HG03378 (cell line): ENCODE measurements around the gene MAN2A2.

ENCODE experiments used
- ATAC-seq: cut with Tn5 transposase; IDR thresholded peaks from one replicate; pipeline ENCODE4 v1.9.1; 2021; ENCODE audit warnings: mild to moderate bottlenecking, moderate library complexity; ENCODE audit not compliant: unreplicated experiment

Gene MAN2A2

DNA sequence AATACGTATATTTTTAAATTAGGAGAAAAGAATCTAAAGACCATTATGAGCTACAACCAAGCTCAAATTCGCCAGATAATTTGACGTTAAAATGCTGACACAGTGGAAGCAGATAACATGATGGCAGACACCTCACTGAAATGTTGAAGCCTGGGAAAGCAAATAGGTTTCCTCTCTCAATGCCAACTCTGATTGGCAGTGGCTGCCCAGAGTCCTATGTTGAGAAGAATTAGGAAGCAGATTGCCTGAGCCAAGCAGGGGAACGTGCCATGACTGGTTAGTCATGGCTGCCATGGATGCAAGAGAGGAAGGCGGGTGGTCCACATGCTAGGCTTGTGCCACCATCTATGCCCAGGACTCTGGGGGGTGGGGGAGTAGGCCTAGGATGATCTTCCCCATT, 35.2 kb downstream of the MAN2A2 start:
- no peak for ATAC-seq

DNA sequence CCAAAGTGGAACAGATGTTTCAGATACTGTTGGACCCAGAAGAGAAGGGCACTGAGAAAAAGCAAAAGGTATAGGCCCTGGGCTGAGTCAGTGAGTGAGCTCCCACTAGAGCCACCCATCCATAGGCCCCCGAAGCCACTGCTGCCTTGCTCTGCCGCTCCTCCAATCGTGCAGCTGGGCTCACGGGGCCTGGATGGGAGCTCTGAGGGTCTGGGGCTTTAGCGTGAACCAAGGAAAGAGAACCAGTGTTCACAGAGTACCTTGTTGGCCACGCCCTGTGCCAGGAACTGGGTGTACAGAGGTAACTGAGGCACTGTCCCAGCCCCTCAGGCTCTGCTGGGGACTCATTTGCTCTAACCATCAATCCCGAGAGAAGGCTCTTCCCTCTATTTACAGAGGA, 36.7 kb downstream of the MAN2A2 start:
- ATAC-seq, result no peak

DNA sequence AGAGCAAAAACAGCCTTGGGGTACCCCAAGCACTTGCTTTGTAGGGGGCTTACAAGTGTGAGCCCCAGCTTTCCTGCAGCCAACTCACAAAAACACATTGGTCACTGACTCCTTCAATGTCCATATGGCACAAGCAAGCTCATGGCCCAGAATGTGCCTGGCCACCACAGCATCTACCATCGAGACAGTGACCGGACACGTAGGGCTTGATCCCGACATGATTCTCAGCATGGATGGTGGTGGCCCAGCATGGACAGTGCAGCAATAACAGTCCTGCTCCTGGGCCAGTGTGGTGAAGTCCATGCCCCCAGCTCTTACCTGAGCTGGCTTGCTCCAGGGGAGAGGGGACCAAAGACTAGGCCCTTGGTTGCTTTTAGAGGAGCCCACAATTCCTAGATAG, 37.9 kb downstream of the MAN2A2 start:
- ATAC-seq, result no peak

DNA sequence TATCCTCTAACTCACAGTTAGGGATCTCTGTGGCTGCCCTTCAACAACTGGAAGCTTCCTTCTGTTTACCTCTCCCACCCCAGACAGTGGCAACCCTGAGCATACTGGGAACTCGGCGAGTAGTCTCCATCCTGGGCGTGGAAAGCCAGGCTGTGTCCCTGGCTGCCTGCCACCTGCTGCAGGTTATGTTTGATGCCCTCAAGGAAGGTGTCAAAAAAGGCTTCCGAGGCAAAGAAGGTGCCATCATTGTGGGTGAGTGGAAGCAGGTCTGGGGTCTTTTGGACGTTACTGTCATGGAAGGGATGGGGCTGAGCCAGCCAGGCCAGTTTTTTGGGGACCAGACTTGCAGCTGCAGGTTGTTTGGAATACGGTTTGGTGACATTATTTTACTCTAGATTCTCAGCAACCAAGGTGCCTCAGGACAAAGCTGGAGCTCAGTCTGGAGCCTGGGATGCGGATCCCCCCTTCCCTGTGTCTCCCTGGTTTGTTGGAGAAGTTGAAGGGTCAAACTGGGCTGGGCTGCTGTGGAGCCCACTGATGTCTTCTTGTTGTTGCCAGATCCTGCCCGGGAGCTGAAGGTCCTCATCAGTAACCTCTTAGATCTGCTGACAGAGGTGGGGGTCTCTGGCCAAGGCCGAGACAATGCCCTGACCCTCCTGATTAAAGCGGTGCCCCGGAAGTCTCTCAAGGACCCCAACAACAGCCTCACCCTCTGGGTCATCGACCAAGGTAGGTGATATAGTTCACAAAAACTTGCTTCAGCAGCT, 39.4 kb downstream of the MAN2A2 start:
- no peak for ATAC-seq

DNA sequence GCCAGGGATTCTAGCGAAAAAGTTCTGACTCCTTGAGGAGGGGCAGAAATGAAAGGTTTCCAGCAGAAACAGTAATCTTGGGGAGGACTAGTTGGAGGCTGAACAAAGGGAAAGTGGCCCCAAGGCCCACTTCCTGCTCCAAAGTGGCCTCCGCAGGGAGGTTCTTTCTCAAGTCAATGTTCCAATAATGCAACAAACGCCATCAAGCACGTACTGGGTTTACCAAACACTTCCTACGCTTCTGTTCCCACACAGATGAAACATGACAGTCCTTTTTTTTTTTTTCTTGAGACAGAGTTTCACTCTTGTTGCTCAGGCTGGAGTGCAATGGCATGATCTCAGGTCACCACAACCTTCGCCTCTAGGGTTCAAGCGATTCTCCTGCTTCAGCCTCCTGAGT, 42.0 kb downstream of the MAN2A2 start:
- ATAC-seq, result no peak

DNA sequence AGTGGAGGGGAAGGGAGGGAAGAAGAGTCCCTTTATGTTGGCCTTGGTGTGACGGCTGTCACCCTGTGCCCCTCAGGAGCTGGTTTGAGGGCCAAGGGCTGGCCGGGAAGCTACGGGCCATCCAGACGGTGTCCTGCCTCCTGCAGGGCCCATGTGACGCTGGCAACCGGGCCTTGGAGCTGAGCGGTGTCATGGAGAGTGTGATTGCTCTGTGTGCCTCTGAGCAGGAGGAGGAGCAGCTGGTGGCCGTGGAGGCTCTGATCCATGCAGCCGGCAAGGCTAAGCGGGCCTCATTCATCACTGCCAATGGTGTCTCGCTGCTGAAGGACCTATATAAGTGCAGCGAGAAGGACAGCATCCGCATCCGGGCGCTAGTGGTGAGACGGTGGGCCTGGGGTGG, 43.4 kb downstream of the MAN2A2 start:
- ATAC-seq, result no peak

DNA sequence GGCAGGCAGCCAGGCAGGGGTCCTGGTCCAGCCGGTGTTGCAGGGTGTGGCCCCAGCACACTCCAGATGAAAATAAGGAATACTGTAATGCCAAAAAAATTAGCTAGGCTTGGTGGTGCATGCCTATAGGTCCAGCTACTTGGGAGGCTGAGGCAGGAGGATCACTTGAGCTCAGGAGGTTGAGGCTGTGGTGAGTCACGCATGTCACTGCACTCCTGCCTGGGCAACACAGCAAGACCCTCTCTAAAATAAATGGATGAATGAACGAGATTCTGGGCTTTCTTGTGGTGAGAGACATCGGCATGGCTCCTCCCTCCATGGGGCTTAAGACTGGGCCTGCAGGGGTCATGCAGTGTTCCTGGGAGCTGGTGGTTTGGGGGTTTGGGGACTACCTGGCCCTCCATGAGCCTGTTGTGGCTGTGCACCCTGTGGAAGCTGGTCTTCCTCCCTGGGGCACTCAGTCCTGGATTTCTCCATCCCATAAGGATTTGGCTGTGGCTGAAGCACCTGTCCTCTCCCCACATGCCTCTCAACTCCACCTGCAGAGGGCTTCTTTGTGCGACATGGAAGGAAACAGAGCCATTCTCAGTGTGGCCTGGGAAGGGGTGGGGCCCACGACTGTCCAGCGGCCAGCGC, 44.0 kb downstream of the MAN2A2 start:
- no peak for ATAC-seq

DNA sequence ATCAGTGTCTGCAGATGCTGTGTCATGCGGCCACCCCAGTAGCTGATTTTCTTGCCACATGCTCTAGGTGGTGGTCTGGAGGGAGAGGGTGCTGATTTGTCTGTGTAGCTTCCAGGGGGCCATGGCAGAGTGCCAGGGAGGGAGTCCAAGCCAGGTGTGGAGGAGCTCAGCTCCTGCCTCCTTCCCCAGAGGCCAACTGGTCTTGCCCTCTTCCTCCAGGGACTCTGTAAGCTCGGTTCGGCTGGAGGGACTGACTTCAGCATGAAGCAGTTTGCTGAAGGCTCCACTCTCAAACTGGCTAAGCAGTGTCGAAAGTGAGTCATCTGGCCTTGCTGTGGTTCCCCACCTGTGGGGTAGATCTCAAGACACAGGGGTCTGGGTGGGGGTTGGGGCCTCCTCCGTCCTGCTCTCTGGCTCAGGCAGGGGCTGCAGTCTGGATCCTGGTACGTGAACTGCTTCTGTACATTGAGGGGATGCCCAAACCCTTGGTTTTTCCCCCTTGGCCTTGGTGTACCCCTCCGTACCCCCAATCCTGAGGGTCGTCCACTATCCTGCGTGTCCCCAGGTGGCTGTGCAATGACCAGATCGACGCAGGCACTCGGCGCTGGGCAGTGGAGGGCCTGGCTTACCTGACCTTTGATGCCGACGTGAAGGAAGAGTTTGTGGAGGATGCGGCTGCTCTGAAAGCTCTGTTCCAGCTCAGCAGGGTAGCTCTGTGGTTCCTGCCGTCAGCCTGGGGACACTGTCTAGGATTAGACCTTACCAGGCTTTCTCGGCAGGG, 44.7 kb downstream of the MAN2A2 start:
- no peak for ATAC-seq

DNA sequence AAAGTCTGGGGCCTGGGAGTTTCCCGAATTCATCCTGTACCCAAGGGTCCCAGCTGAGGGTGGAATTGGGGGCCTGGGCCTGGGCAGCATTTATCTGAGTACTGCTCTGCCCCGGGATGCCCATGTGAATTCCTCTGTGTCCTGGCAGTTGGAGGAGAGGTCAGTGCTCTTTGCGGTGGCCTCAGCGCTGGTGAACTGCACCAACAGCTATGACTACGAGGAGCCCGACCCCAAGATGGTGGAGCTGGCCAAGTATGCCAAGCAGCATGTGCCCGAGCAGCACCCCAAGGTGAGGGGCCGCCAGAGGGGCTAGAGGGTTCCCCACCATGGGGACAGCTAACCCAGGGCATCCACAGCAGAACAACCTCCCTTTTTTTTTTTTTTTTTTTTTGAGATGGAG, 45.4 kb downstream of the MAN2A2 start:
- ATAC-seq, result no peak

DNA sequence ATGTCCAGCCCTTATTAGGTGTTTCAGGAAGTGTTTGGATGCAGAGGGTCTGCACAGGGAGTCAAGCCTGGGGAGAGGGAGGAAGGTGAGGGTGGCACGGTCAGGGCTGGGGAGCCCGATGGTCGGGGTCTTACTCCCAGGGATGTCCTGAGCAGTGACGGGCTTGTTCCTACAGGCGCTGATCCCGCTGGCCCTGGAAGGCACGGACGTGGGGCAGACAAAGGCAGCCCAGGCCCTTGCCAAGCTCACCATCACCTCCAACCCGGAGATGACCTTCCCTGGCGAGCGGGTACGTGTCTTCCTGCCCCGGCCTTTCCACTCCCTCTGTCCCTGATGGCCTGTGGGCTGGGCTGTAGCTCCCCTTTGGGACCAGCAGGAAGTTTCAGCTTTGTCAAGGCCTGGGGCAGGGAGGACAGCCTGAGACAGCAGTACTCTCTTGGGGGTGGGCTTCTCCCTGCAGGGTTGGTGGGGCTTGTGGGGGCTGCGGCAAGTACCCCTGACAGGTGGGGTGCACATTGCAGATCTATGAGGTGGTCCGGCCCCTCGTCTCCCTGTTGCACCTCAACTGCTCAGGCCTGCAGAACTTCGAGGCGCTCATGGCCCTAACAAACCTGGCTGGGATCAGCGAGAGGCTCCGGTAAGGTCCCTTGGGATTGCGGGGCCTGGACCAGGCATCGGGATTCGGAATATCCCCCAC, 47.0 kb downstream of the MAN2A2 start:
- ATAC-seq, result no peak

DNA sequence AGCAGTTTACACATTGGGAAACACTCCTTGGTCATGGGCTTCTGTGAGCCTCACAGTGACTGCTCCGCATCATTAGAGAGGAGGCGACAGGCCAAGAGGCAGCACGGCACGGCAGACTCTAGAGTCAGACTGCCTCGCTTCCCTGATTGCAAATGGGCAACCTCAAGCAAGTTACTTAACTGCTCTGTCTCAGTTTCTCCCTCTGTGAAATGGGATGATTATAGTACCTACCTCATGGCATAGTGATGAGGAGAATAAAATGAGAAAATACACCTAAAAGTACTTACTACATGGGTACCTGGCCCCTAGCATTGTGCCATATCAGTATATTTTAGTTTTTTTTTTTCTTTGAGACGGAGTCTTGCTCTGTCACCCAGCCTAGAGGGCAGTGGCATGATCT, 47.6 kb downstream of the MAN2A2 start:
- no peak for ATAC-seq

DNA sequence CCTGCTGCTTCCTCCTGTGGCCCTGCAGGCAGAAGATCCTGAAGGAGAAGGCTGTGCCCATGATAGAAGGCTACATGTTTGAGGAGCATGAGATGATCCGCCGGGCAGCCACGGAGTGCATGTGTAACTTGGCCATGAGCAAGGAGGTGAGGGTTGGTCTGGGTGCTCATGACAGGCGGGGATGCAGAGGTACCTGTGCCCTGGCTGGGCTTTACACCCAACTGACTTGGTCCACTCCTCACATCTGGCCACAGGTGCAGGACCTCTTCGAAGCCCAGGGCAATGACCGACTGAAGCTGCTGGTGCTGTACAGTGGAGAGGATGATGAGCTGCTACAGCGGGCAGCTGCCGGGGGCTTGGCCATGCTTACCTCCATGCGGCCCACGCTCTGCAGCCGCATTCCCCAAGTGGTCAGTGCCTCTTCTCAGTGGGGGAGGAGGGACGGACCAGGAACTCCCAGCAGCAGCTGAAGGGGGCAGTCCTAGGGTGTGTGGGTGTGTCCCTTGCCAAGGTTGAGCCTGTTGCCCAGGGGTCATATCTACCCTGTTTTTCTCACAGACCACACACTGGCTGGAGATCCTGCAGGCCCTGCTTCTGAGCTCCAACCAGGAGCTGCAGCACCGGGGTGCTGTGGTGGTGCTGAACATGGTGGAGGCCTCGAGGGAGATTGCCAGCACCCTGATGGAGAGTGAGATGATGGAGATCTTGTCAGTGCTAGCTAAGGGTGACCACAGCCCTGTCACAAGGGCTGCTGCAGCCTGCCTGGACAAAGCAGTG, 50.0 kb downstream of the MAN2A2 start:
- ATAC-seq, result no peak

DNA sequence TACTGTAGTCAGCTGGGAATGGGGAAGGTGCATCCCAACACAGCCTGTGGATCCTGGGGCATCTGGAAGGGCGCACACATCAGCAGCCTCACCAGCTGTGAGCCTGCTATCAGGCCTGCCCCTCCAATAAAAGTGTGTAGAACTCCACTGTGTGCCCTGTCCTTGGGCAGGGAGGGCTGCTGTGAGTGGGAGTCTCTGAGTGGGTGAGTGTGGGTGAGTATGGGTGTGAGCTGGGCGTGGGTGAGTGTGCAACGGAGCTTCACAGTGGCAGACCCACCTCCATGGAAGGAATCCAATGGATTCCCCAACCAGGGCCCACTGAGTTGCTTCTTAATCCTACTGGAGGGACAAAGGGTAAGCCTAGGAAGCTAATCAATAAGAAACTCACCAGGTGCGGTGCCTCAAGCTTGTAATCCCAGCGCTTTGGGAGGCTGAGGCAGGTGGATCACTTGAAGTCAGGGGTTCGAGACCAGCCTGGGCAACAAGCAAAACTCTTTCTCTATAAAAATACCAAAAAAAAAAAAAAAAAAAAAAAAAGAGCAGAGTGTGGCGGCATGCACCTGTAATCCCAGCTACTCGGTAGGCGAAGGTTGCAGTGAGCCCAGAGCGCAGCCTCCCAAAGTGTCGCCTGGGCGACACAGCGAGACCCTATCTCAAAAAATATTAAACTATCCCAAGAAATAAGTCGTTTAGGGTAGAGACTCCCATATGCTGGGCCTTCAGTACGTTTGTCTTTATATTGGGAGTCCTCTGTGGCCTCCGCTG, 51.0 kb downstream of the MAN2A2 start:
- no peak for ATAC-seq

DNA sequence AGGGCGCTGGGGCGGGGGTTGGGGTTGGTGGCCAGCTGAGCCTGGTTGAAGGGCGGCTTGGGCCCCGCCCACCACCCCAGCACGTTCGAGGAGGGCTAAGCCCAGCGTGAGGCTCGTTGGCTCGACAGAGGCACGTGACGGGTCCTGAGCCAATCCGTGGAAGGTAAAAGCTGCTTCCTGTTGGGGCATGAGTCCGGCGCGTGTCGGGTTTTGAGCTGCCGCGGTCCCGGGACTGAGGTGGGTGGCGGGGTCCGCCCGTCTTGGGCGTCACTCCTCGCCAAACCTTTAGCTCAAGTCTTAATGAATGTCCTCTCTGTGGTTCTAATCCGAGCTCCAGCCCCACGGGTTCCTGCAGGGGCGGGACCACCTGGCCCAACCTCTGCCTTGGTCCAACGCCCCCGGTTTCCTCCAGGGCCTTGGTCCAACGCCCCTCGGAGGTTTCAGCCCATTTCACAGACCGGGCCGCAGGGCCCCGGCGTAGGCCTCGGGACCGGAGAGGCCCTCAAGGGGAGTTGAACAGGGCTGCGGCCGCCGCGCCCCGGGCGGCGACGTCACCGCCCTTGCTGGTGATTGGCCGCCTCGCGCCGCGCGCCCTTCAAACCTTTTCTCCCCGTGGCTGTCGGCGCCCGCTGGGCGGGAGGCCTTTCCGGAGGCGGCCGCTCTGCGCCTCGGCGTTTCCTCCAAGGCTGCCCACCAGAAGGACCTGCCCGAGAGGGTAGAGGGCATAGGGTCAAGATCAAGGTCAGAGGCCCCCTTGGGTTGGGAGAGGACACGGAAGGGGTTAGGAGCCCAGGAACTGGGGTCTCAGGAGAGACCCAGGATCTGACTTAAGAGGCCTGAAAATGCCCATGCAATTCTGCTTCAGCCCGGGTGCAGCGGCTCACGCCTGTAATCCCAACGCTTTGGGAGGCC, 51.9 kb downstream of the MAN2A2 start, which contains the start of gene RCCD1:
Gene RCCD1 (plus strand): TSS at position 173 of the 912 bp plus-strand sequence. CDS start 1,851 bp downstream, outside the sequence.
- ATAC-seq, result peak; percentile 87

DNA sequence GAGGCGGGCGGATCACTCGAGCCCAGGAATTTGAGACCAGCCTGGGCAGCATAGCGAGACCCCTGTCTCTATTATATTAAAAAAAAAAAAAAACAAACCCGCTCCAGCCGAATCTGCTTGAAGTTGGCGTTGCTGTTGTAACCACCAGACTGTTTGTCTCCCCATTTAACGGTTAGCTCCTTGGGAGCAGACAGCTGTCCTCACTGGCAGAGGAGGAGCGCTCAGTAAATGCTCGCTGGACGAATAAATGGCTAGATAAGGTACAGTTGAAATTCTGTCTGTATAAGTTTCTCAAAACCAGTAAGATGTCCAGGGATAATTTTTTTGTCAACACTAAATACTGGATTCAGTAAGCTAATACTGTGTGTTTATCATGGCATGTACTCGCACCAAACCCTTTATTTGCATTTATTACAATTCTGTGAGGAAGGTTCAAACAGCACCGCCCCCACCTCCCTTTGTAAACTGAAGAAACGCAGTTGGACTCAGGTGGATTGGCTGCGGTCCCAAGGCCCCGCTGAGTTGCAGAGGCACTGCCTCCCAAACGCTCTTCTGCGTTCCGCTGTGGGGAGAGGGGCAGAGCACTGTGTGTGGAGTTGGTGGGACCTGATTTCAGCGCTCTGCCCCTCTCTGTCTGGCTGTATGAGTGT, 52.6 kb downstream of the MAN2A2 start:
- ATAC-seq, result no peak

DNA sequence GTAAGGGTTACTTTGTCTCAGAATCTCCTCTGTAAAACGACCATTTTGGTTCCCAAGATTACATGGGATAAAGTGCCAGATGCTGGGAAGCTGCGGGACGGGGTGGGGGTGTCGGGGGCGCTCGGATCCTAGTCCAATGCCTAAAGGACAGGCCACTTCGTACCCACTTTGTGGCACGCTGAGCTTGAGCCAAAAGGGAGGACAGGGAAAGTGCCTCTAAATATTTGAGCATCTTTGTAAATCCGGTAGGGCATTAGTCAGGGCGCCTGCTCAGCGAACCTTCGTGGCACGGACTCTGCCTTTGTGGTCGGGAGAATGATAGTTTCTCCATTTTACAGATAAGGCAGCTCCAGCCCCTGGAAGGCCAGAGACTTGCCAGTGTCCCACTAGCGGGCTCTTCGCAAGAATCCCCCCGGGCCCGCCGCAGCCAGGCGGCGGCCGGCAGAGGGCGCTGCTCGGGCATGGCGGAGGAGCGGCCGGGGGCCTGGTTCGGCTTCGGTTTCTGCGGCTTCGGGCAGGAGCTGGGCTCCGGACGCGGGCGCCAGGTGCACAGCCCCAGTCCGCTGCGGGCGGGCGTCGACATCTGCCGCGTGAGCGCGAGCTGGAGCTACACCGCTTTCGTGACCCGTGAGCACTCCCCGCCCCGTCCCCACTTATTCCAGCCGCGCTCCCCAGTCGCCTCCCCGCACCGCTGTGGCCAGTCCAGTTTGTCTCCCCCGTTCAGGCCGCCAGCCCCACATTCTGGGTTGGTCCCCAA, 53.4 kb downstream of the MAN2A2 start:
- no peak for ATAC-seq

DNA sequence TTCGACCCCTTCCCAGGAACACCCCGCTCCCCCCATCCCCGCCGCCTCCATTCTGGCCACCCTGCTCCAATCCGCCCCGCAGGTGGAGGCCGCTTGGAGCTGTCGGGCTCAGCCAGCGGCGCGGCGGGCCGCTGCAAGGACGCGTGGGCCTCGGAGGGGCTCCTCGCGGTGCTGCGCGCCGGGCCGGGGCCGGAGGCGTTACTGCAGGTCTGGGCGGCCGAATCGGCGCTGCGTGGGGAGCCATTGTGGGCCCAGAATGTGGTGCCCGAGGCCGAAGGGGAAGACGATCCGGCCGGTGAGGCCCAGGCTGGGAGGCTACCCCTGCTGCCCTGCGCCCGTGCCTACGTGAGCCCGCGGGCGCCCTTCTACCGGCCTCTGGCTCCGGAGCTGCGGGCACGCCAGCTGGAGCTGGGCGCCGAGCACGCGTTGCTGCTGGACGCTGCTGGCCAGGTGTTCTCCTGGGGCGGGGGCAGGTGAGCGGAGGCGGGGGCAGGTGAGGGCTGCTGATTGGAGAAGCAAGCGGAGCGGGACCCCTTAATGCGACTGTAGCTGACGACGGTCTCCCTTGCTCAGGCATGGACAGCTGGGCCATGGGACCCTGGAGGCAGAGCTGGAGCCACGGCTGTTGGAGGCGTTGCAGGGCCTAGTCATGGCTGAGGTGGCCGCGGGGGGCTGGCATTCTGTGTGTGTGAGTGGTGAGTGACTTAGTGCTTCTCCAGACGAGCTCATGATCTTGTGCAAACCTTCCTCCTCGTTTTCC, 54.1 kb downstream of the MAN2A2 start:
- ATAC-seq, result no peak
